GM12873 (cell line): ENCODE results near the gene PRCP.

ENCODE experiments used
- TF ChIP-seq, protein P1 (sequence below): IDR thresholded peaks from 2 replicates; pipeline ENCODE4 v1.5.1; 2012; ENCODE audit warnings: low read depth, mild to moderate bottlenecking, moderate library complexity, low read length, control low read depth; ENCODE audit not compliant: insufficient read depth; ENCODE audit errors: missing control alignments

Gene PRCP

GRCh38 chr11:82829101-82829500 lies 71.1 kb downstream of the PRCP start:
- TF ChIP-seq, protein P1, sequence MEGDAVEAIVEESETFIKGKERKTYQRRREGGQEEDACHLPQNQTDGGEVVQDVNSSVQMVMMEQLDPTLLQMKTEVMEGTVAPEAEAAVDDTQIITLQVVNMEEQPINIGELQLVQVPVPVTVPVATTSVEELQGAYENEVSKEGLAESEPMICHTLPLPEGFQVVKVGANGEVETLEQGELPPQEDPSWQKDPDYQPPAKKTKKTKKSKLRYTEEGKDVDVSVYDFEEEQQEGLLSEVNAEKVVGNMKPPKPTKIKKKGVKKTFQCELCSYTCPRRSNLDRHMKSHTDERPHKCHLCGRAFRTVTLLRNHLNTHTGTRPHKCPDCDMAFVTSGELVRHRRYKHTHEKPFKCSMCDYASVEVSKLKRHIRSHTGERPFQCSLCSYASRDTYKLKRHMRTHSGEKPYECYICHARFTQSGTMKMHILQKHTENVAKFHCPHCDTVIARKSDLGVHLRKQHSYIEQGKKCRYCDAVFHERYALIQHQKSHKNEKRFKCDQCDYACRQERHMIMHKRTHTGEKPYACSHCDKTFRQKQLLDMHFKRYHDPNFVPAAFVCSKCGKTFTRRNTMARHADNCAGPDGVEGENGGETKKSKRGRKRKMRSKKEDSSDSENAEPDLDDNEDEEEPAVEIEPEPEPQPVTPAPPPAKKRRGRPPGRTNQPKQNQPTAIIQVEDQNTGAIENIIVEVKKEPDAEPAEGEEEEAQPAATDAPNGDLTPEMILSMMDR: no peak

DNA sequence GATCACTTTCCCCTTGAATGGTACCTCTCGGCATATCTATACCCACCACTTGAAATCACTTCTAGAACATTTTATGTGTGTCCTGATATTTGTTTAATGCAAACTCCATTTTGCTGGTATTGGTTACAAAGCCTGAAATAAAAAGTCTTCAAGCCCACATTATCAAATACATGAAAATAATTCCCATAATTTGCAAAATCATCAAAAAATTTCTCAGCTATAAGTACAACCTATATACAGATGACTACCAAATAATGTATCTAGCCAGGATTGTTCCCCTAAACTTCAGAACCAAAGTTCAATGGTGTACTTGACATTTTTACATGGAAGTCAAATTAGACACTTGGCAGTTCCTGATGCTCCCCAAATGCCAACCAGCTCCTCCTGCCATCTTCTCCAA lies 71.8 kb downstream of the PRCP start:
- TF ChIP-seq, protein P1: no peak

DNA sequence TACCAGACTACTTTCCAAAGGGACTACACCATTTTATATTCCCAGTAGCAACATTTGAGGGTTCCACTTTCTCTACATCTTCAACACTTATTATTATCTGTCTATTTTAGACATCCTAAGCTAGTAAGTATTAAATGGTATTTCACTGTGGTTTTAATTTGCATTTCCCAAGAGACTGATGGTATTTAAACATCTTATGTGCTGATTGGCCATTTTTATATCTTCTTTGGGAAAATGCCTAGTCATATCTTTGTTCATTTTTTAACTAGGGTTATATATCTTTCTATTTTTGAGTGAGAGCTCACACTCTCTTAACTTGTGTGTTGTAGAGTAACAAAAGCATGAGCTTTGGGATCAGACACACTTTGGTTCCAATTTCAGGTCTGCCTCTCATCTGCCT lies 73.7 kb downstream of the PRCP start:
- TF ChIP-seq, protein P1: no peak

GRCh38 chr11:82823647-82824619 lies 76.3 kb downstream of the PRCP start:
- TF ChIP-seq, protein P1: no peak

- TF ChIP-seq, protein P1: no peak
These were observed 81.7 kb downstream of the PRCP start for GRCh38 chr11:82818409-82819043.

DNA sequence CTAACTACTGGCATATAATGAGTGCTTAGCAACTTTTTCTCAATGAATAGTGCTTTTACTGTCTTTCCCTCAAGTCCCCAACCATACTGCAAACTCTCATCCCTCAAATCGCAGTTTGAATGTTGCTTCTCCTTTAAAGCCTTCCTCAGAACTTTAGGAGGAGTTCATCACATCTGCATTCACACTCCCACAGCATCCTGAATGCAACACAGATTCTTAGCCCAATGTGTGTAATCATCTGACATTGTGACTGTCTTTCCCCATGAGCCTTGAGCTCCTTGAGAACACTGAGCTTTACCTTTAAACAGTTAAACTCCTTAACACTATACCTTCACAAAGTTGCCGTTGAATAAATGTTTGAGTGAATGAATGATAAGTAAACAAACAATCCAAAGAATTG lies 84.8 kb downstream of the PRCP start:
- TF ChIP-seq, protein P1: no peak

GRCh38 chr11:82814379-82814778 lies 85.9 kb downstream of the PRCP start:
- TF ChIP-seq, protein P1: no peak
